Measurements from ENCODE around the gene ZRANB1.

Gene ZRANB1

GRCh38 chr10:125011171-125011925 lies 69.4 kb downstream of the ZRANB1 start:
- TF ChIP-seq POLR2AphosphoS5 (IDR thresholded peaks at IDR 0.05; ENCODE audit: low read depth, low read length) (no peak), SPI1 (IDR thresholded peaks at IDR 0.05; ENCODE audit: low read depth, low read length) (no peak), PAX5 (IDR thresholded peaks at IDR 0.05; ENCODE audit: insufficient read depth, low read length, severe bottlenecking) (no peak), POLR2A (IDR thresholded peaks at IDR 0.05; ENCODE audit: low read depth, low read length) (no peak), POU2F2 (IDR thresholded peaks at IDR 0.05; ENCODE audit: low read depth, low read length) (no peak), TAF1 (IDR thresholded peaks at IDR 0.05; ENCODE audit: low read depth, low read length) (no peak)
- FAIRE-seq (no peak), DNase-seq (ENCODE audit: insufficient read length, low spot score) (no peak)

DNA sequence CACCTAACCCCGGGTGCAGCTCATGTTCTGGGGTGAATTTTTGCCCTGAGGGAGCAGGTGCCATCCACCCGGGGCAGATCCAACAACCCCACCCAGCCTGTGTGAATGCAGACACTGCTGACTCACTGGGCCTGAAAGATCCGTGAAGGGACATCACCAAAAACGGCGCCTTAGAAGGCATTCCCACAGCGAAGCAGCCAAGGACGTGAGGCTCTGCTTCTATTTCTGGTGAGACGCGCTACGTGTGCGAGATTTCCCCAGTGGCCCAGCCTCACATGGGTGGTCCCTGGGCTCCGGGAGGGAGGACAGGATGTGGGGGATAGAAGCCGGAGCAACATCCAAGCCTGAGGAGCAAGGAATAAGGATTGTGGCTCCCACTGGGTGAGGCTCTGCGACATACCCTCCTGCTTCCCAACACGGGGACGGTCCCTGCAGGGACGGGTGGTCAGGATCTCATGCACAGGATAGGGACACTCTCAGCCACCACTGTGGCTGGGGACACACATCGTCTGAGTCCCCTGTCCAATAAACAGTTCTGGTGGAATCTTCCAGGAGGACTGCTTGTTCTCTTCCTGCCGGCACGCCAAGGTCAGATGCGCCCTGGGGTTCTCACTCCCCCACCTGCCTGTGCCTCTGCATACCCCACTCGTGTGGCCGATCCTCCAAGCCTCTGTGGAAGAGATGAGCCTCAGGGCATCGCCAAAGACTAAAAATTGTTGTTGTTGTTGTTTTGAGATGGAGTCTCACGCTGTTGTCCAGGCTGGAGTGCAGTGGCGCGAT lies 70.2 kb downstream of the ZRANB1 start:
- no peak for FAIRE-seq
- TF ChIP-seq SPI1 (IDR thresholded peaks at IDR 0.05; ENCODE audit: low read depth, low read length) (no peak), TAF1 (IDR thresholded peaks at IDR 0.05; ENCODE audit: low read depth, low read length) (no peak), POU2F2 (IDR thresholded peaks at IDR 0.05; ENCODE audit: low read depth, low read length) (no peak), POLR2A (IDR thresholded peaks at IDR 0.05; ENCODE audit: low read depth, low read length) (no peak), PAX5 (IDR thresholded peaks at IDR 0.05; ENCODE audit: insufficient read depth, low read length, severe bottlenecking) (no peak), POLR2AphosphoS5 (IDR thresholded peaks at IDR 0.05; ENCODE audit: low read depth, low read length) (no peak)
- DNase-seq (ENCODE audit: insufficient read length, low spot score), result no peak

DNA sequence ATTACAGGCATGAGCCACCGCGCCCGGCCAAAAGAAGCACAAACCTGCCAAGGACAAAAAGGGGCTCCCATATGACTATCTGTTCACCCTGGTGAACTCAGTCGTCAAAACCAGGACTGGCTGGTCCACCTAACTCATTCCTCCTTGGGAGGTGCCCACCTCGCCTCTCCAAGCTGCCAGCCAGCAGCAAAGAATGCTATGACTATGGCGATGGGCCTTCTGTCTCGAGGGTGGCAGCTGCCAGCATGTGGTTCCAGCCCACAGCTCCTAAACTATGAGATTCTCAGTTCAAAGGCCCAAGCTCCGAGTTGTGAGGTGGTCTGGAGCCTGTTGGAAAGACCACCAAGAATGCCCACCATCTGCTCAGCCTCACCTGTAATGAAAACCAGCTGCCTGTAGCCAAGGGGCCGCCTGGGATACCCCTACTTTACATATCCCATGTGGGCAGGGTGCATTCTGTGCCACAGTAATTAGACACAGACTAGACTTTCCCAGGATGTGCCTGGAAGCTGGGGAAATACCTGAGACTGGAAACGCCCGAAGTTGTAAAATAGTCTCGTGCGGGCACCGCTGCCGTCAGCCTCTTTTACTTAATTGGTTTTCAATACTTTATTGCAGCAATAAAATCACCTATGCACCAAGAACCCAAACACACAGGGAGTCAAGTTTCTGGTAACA lies 71.1 kb downstream of the ZRANB1 start:
- DNase-seq (ENCODE audit: insufficient read length, low spot score) (no peak), FAIRE-seq (no peak)
- no peak for TF ChIP-seq SPI1 (IDR thresholded peaks at IDR 0.05; ENCODE audit: low read depth, low read length)
- TF ChIP-seq PAX5 (IDR thresholded peaks at IDR 0.05; ENCODE audit: insufficient read depth, low read length, severe bottlenecking), result no peak
- no peak for TF ChIP-seq POU2F2 (IDR thresholded peaks at IDR 0.05; ENCODE audit: low read depth, low read length)
- TF ChIP-seq POLR2AphosphoS5 (IDR thresholded peaks at IDR 0.05; ENCODE audit: low read depth, low read length), result no peak
- no peak for TF ChIP-seq TAF1 (IDR thresholded peaks at IDR 0.05; ENCODE audit: low read depth, low read length)
- no peak for TF ChIP-seq POLR2A (IDR thresholded peaks at IDR 0.05; ENCODE audit: low read depth, low read length)

- TF ChIP-seq POLR2A (IDR thresholded peaks at IDR 0.05; ENCODE audit: low read depth, low read length) (no peak), TAF1 (IDR thresholded peaks at IDR 0.05; ENCODE audit: low read depth, low read length) (no peak), POLR2AphosphoS5 (IDR thresholded peaks at IDR 0.05; ENCODE audit: low read depth, low read length) (no peak), PAX5 (IDR thresholded peaks at IDR 0.05; ENCODE audit: insufficient read depth, low read length, severe bottlenecking) (no peak), SPI1 (IDR thresholded peaks at IDR 0.05; ENCODE audit: low read depth, low read length) (no peak), POU2F2 (IDR thresholded peaks at IDR 0.05; ENCODE audit: low read depth, low read length) (no peak)
- no peak for DNase-seq (ENCODE audit: insufficient read length, low spot score)
- FAIRE-seq, result no peak
Observed at GRCh38 chr10:125013529-125013872, 71.6 kb downstream of the ZRANB1 start.

DNA sequence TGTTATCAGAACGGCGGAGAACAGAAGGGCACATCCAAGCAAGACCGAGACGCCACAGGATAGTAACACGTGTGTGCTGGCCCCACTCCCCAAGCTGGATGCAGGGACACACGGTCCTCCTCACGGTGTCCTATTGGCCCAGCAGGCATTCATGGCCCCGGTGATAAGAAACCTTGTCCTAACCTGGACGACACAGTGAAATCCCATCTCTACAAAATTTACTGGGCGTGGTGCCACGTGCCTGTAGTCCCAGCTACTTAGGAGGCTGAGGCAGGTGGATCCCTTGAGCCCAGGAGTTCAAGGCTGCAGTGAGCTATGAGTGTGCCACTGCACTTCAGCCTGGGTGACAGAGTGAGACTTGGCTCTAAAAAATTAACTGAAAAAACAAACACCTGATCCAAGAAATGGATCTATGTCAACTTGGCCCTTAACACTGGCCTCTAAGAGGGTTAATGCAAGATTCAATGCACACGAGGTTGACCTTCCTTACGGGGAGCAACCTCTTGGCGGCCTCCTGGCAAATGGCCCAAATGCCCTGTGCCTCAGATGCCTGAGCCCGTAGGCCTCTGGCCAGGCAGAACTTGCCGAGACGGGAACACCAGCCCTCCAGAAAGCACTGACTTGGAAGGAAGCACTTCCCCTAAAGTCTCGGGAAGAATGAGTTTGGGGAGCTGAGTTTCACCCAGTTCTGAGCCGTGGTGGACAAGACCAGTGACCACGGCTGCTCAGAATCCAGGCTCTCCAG lies 72.3 kb downstream of the ZRANB1 start:
- no peak for TF ChIP-seq SPI1 (IDR thresholded peaks at IDR 0.05; ENCODE audit: low read depth, low read length)
- no peak for TF ChIP-seq POLR2AphosphoS5 (IDR thresholded peaks at IDR 0.05; ENCODE audit: low read depth, low read length)
- TF ChIP-seq TAF1 (IDR thresholded peaks at IDR 0.05; ENCODE audit: low read depth, low read length), result no peak
- no peak for TF ChIP-seq PAX5 (IDR thresholded peaks at IDR 0.05; ENCODE audit: insufficient read depth, low read length, severe bottlenecking)
- no peak for TF ChIP-seq POLR2A (IDR thresholded peaks at IDR 0.05; ENCODE audit: low read depth, low read length)
- no peak for TF ChIP-seq POU2F2 (IDR thresholded peaks at IDR 0.05; ENCODE audit: low read depth, low read length)
- FAIRE-seq, result no peak
- DNase-seq (ENCODE audit: insufficient read length, low spot score), result no peak

- DNase-seq (ENCODE audit: insufficient read length, low spot score) (no peak), FAIRE-seq (no peak)
- TF ChIP-seq SPI1 (IDR thresholded peaks at IDR 0.05; ENCODE audit: low read depth, low read length) (no peak), POLR2AphosphoS5 (IDR thresholded peaks at IDR 0.05; ENCODE audit: low read depth, low read length) (no peak), PAX5 (IDR thresholded peaks at IDR 0.05; ENCODE audit: insufficient read depth, low read length, severe bottlenecking) (no peak), POU2F2 (IDR thresholded peaks at IDR 0.05; ENCODE audit: low read depth, low read length) (no peak), TAF1 (IDR thresholded peaks at IDR 0.05; ENCODE audit: low read depth, low read length) (no peak), POLR2A (IDR thresholded peaks at IDR 0.05; ENCODE audit: low read depth, low read length) (no peak)
Observed at GRCh38 chr10:125014836-125015355, 73.0 kb downstream of the ZRANB1 start.

GRCh38 chr10:125015356-125015944 lies 73.5 kb downstream of the ZRANB1 start:
- FAIRE-seq (no peak), DNase-seq (ENCODE audit: insufficient read length, low spot score) (no peak)
- TF ChIP-seq PAX5 (IDR thresholded peaks at IDR 0.05; ENCODE audit: insufficient read depth, low read length, severe bottlenecking) (no peak), SPI1 (IDR thresholded peaks at IDR 0.05; ENCODE audit: low read depth, low read length) (no peak), POLR2A (IDR thresholded peaks at IDR 0.05; ENCODE audit: low read depth, low read length) (no peak), POLR2AphosphoS5 (IDR thresholded peaks at IDR 0.05; ENCODE audit: low read depth, low read length) (no peak), POU2F2 (IDR thresholded peaks at IDR 0.05; ENCODE audit: low read depth, low read length) (no peak)

DNA sequence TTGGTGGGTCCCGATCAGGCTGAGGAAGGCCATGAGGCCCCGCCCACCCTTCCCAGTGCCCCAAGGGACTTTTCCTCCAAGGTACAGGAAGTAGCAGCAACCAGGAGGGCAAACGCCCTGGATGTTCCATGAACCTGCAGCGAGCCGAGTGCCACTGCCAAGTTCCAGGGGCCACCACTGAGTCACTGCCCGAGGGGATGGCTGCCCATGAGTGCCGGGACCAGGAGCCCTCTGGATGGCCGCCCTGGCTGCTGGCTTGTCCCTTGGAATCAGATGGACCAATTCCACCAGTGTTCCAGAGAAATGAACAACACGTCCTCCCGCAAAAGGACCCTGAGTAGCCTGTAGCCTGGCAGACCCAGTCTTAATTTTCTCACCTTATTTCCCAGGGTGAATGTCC lies 74.2 kb downstream of the ZRANB1 start:
- DNase-seq (ENCODE audit: insufficient read length, low spot score) (no peak), FAIRE-seq (no peak)
- TF ChIP-seq POLR2AphosphoS5 (IDR thresholded peaks at IDR 0.05; ENCODE audit: low read depth, low read length) (no peak), PAX5 (IDR thresholded peaks at IDR 0.05; ENCODE audit: insufficient read depth, low read length, severe bottlenecking) (no peak), SPI1 (IDR thresholded peaks at IDR 0.05; ENCODE audit: low read depth, low read length) (no peak), POU2F2 (IDR thresholded peaks at IDR 0.05; ENCODE audit: low read depth, low read length) (no peak), POLR2A (IDR thresholded peaks at IDR 0.05; ENCODE audit: low read depth, low read length) (no peak)
